K562 (cell line): ENCODE measurements around the gene TCF3. TPM values are rescaled to one million over a fixed set of nuclear protein-coding genes. Genes with fewer than 3 reads are reported as not detected.

Experiments
- MCM3 ChIP-seq: fragments of 450-650 bp; IDR thresholded peaks from 2 replicates; pipeline ENCODE4 v1.6.1; 2016
- NFIC ChIP-seq: fragments of 450-650 bp; IDR thresholded peaks from 2 replicates; pipeline ENCODE4 v1.6.1; 2017; ENCODE audit warnings: mild to moderate bottlenecking, inconsistent platforms
- NFXL1 ChIP-seq: fragments of 450-650 bp; formaldehyde crosslinking; IDR thresholded peaks from 2 replicates; pipeline ENCODE4 v1.4.0; 2021; ENCODE audit warnings: mild to moderate bottlenecking
- POLR2A ChIP-seq: fragments of 450-650 bp; conservative IDR thresholded peaks from 2 replicates; pipeline ENCODE4 v1.6.1; 2016
- POLR2G ChIP-seq: fragments of 200-400 bp; formaldehyde crosslinking; IDR thresholded peaks from 2 replicates; pipeline ENCODE4 v1.6.1; 2017; ENCODE audit warnings: low read depth, mild to moderate bottlenecking, antibody characterized with exemption, low read length, moderate library complexity
- RBM22 ChIP-seq: fragments of 200-400 bp; formaldehyde crosslinking; IDR thresholded peaks from 2 replicates; pipeline ENCODE4 v1.6.1; 2018; ENCODE audit warnings: low read length, low read depth; ENCODE audit not compliant: poor library complexity, severe bottlenecking
- SNIP1 ChIP-seq: fragments of 450-650 bp; IDR thresholded peaks from 2 replicates; pipeline ENCODE4 v1.7.1; 2017; ENCODE audit warnings: low read depth, mild to moderate bottlenecking
- ZFPM2 ChIP-seq: fragments of 250-450 bp; sonication (Bioruptor Pico); IDR thresholded peaks from 2 replicates; pipeline ENCODE4 v1.5.1; 2022; ENCODE audit warnings: mild to moderate bottlenecking
- ZNF253 ChIP-seq: fragments of 250-450 bp; sonication (Bioruptor Pico); conservative IDR thresholded peaks from 2 replicates; pipeline ENCODE4 v1.6.1; 2021; ENCODE audit warnings: mild to moderate bottlenecking
- ZNF436 ChIP-seq: fragments of 250-450, 450-650 bp; sonication (Bioruptor Pico); formaldehyde crosslinking; IDR thresholded peaks from 2 replicates; pipeline ENCODE4 v1.7.0; 2020; ENCODE audit warnings: mild to moderate bottlenecking
- polyA plus RNA-seq, 8 experiments: library from polyadenylated mRNA; depleted of rRNA in 4 of 8; stranded (reverse) in 5 of 8; unstranded in 3 of 8; fragments of >200 nt; fragmentation: Nextera tagmentation in 2 of 8; fragmentation: Illumina TruSeq in 1 of 8; extraction: Ambion mirVana in 2 of 8; extraction: Trizol in 1 of 8; gene quantifications; 2 replicates each; pipeline versions ENCODE4 v1.2.1 to v1.2.3, GENCODE V29; 2011 to 2014; ENCODE audit warnings: inconsistent platforms in 1 of 8, missing spikeins in 1 of 8
- total RNA-seq, 7 experiments: library from RNA; depleted of rRNA in 6 of 7; stranded (reverse); fragments of >200 nt in 6 of 7; fragmentation: Illumina TruSeq in 2 of 7; extraction: Trizol in 2 of 7; gene quantifications; 2 replicates each; pipeline versions ENCODE4 v1.2.1 to v1.2.3, GENCODE V29; 2011 to 2021; ENCODE audit warnings: low replicate concordance in 1 of 7
- TF ChIP-seq, protein P1 (sequence below): fragments of 250-450 bp; sonication (Bioruptor Pico); IDR thresholded peaks from 2 replicates; pipeline ENCODE4 v1.8.0; 2021; ENCODE audit warnings: borderline replicate concordance, mild to moderate bottlenecking, moderate library complexity; ENCODE audit not compliant: poor library complexity, severe bottlenecking
- TF ChIP-seq, protein P2 (sequence below): sonication (generic); formaldehyde crosslinking; IDR thresholded peaks from 2 replicates; pipeline ENCODE4 v1.8.0; 2022; ENCODE audit warnings: mild to moderate bottlenecking, missing genetic modification reagents

Gene TCF3
- total and polyA plus RNA-seq, 9 of the 15 experiments (the other 6 are each of a cell fraction or from before 2014, with no cell fraction given): 5.6 to 259 (median 84.0) TPM

GRCh38 chr19:1612114-1613086, 40.0 kb downstream of the TCF3 start (continued):
- no peak for TF ChIP-seq ZNF253 (CRISPR knock-in tag)
- no peak for TF ChIP-seq NFIC
- no peak for TF ChIP-seq NFXL1 (CRISPR knock-in tag)
- TF ChIP-seq POLR2G: peak; percentile 50
- peak; percentile 29; the same call in 1 of the 2 replicates for TF ChIP-seq POLR2A
- TF ChIP-seq ZFPM2 (CRISPR knock-in tag): no peak
- no peak for TF ChIP-seq MCM3
- TF ChIP-seq SNIP1: no peak
- no peak for TF ChIP-seq ZNF436 (CRISPR knock-in tag)
- TF ChIP-seq, protein P1, sequence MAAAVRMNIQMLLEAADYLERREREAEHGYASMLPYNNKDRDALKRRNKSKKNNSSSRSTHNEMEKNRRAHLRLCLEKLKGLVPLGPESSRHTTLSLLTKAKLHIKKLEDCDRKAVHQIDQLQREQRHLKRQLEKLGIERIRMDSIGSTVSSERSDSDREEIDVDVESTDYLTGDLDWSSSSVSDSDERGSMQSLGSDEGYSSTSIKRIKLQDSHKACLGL (CRISPR knock-in tag): no peak
- no peak for TF ChIP-seq RBM22
- TF ChIP-seq, protein P2, sequence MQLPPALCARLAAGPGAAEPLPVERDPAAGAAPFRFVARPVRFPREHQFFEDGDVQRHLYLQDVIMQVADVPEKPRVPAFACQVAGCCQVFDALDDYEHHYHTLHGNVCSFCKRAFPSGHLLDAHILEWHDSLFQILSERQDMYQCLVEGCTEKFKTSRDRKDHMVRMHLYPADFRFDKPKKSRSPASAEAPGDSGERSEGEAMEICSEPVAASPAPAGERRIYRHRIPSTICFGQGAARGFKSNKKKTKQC (CRISPR knock-in tag): no peak
